Measurements from ENCODE around the gene FBXW2.
"Not testable (repeated sequence)": the region's sequence is repeated elsewhere in the genome, so short reads cannot be mapped to it uniquely, and the experiment has no call there.

FBXW2 gene

GRCh38 chr9:120765910-120766425, 27.2 kb downstream of the FBXW2 start:
- no peaks in the 10 kb centered on the region for H3K27me3 Mint-ChIP-seq
- ATAC-seq: no peak
- H3K27ac Mint-ChIP-seq: peak overlapping the region; percentile 22 to 55
- H3K9me3 Mint-ChIP-seq: no peaks in the 10 kb centered on the region
- H3K4me3 Mint-ChIP-seq: no peak overlapping the region
- no peak for DNase-seq
- H3K4me1 Mint-ChIP-seq: peaks cover 9% of the 10 kb centered on the region

GRCh38 chr9:120764476-120764875, 28.7 kb downstream of the FBXW2 start:
- Mint-ChIP-seq H3K4me1 (peaks cover 2% of the 10 kb centered on the region), H3K4me3 (no peak overlapping the region), H3K27me3 (no peaks in the 10 kb centered on the region), H3K27ac (no peak overlapping the region), H3K9me3 (no peaks in the 10 kb centered on the region)
- DNase-seq (no peak), ATAC-seq (no peak)

DNA sequence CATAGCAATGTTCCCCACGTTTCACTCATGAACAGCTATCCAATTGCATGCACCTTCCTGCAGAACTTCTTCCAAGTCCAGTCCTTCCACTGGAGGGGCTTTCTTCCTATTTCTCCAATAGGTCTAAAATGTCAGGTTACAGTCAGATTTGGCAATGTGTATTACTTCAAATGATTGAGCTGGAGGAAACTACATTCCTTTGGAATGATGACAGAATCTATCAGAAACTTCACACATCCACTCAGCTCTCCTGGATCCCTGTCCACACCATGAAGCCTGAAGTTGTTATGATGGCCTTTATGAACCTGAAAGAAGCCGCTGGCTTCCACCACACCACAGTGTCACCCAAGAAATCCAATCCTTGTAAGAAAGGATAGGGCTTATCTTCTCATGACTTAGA, 32.2 kb downstream of the FBXW2 start:
- Mint-ChIP-seq H3K27ac (no peak overlapping the region), H3K4me1 (peaks cover 23% of the 10 kb centered on the region), H3K27me3 (no peaks in the 10 kb centered on the region), H3K9me3 (no peaks in the 10 kb centered on the region), H3K4me3 (no peak overlapping the region)
- no peak for DNase-seq
- no peak for ATAC-seq

- Mint-ChIP-seq H3K4me1 (peaks cover 24% of the 10 kb centered on the region), H3K4me3 (no peak overlapping the region), H3K9me3 (no peaks in the 10 kb centered on the region), H3K27me3 (no peaks in the 10 kb centered on the region), H3K27ac (peak overlapping the region in 1 of 2 donors; percentile 12)
- no peak for ATAC-seq
- DNase-seq: no peak
Observed at GRCh38 chr9:120759755-120760400, 33.3 kb downstream of the FBXW2 start.

DNA sequence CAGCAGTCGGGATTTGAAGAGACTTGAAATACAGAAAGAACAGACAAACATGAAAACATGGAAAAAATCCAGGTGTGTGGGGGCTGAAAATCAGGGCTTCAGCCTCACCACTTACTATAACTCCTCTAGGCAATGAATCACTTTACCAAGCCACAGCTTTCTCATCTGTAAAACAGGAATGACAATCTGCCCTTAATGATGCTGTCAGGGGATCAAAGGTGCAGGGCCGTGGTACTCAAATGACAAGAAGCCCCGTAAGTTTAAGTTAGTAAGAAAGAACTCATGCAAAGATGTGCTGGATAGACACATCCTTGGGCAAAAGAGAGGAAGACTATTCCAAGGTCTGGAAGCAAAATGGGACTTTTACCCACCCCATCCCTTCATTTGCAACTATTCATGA, 34.7 kb downstream of the FBXW2 start:
- no peaks in the 10 kb centered on the region for H3K27me3 Mint-ChIP-seq
- peaks cover 24% of the 10 kb centered on the region for H3K4me1 Mint-ChIP-seq
- no peaks in the 10 kb centered on the region for H3K9me3 Mint-ChIP-seq
- no peak overlapping the region for H3K4me3 Mint-ChIP-seq
- no peak overlapping the region for H3K27ac Mint-ChIP-seq
- ATAC-seq (peak; percentile 54), DNase-seq (no peak)

DNA sequence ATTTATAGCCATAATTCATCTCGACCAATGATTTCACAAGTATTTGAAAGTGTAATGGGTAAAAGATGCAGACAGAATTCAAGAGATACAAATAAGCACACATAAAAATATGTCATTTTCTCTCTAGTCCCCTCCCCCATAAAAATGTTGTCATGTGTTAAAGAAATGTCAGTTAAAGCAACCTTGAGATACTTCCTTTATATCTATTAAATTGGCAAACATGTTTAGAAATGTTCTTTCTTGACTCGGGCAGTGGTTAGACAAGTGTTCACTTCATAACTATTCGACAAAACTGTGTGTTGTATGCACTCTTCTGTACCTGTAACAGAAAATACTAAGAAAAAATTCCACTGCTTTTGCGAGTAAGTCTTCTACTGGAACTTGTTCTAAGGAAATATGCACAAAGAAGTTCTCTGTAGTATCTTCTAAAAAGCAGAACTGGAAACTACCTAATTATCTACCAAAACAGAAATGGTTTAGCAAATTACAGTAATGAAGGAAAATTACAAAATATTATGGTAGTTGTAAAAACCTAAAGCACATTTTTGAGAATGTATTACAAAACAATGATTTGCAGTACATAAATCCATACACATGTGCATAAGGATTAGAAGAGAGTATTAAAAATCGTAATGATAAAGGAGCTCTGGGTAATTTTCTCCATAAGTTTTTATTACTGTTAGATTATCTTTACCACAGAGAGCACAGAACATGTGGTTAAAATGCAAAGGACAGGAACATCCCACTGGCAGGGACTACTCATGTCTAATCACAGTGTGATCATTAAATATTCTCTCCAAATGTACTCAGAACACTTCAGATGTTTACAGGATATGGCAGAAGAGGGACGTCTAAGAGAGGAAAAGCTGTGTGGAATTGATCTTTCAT, 35.9 kb downstream of the FBXW2 start:
- no peak for DNase-seq
- Mint-ChIP-seq H3K27me3 (no peaks in the 10 kb centered on the region), H3K27ac (no peak overlapping the region), H3K4me1 (peaks cover 24% of the 10 kb centered on the region), H3K9me3 (no peaks in the 10 kb centered on the region), H3K4me3 (no peak overlapping the region)
- ATAC-seq: no peak

DNA sequence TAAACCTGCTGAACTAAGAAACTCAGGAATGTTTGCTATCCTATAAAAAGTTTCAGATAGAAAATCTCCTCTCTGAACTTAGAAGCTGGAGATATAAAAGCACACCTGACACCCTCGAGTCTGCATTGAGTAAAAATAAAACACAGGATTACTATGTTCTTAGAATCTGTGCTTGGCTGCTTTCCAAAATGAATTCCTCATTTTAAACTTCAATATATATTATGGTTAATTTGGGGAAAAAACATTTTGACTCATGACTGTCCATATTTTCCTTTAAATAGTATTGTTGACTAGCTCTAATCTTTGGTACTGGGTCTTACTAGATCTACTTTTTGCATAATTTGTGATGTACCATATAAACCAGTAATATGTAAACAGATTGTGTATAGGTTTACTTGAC, 36.7 kb downstream of the FBXW2 start:
- no peak for ATAC-seq
- DNase-seq: no peak
- Mint-ChIP-seq H3K4me1 (peaks cover 24% of the 10 kb centered on the region), H3K4me3 (no peak overlapping the region), H3K27ac (peak overlapping the region in 1 of 2 donors; percentile 19), H3K27me3 (no peaks in the 10 kb centered on the region), H3K9me3 (no peaks in the 10 kb centered on the region)

- peaks cover 24% of the 10 kb centered on the region for H3K4me1 Mint-ChIP-seq
- ATAC-seq (peak; percentile 73), DNase-seq (peak; percentile 62 to 71)
- H3K27me3 Mint-ChIP-seq: no peaks in the 10 kb centered on the region
- no peak overlapping the region for H3K4me3 Mint-ChIP-seq
- no peaks in the 10 kb centered on the region for H3K9me3 Mint-ChIP-seq
- H3K27ac Mint-ChIP-seq: peak overlapping the region in 1 of 2 donors; percentile 19
Observed at GRCh38 chr9:120755810-120756434, 37.3 kb downstream of the FBXW2 start.

- ATAC-seq (no peak), DNase-seq (no peak)
- Mint-ChIP-seq H3K4me3 (no peak overlapping the region), H3K9me3 (no peaks in the 10 kb centered on the region), H3K27me3 (no peaks in the 10 kb centered on the region), H3K4me1 (peaks cover 24% of the 10 kb centered on the region), H3K27ac (no peak overlapping the region)
Observed at GRCh38 chr9:120755044-120755443, 38.2 kb downstream of the FBXW2 start.

DNA sequence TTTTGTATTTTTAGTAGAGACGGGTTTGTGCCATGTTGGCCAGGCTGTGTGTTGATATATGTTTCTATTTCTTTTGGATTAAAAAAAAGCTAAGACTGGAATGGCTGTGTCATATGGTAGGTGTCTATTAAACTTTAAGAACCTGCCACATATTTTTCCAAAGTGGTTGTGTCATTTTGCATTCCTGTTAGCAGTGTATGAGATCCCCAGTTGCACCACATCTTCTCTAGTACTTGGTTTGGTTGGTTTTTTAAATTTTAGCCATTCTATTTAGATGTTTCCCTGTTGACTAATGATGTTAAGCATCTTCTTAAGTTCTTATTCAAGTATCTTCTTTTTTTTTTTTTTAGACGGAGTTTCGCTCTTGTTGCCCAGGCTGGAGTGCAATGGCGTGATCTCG, 42.8 kb downstream of the FBXW2 start:
- Mint-ChIP-seq H3K9me3 (no peaks in the 10 kb centered on the region), H3K4me3 (no peak overlapping the region), H3K4me1 (peaks cover 14% of the 10 kb centered on the region), H3K27me3 (no peaks in the 10 kb centered on the region), H3K27ac (no peak overlapping the region)
- DNase-seq (no peak), ATAC-seq (no peak)

DNA sequence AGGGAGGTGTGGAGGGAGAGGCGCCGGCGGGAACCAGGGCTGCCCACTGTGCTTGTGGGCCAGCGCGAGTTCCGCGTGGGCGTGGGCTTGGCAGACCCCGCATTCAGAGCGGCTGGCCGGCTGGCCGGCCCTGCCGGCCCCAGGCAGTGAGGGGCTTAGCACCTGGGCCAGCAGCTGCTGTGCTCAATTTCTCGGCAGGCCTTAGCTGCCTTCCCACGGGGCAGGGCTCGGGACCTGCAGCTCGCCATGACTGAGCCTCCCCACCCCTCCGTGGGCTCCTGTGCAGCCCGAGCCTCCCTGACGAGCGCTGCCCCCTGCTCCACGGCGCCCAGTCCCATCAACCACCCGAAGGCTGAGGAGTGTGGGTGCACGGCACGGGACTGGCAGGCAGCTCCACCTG, 46.9 kb downstream of the FBXW2 start:
- not testable (repeated sequence) for H3K27me3 Mint-ChIP-seq, H3K9me3 Mint-ChIP-seq, H3K27ac Mint-ChIP-seq, DNase-seq, H3K4me3 Mint-ChIP-seq, ATAC-seq
- H3K4me1 Mint-ChIP-seq: peaks cover 14% of the 10 kb centered on the region

DNA sequence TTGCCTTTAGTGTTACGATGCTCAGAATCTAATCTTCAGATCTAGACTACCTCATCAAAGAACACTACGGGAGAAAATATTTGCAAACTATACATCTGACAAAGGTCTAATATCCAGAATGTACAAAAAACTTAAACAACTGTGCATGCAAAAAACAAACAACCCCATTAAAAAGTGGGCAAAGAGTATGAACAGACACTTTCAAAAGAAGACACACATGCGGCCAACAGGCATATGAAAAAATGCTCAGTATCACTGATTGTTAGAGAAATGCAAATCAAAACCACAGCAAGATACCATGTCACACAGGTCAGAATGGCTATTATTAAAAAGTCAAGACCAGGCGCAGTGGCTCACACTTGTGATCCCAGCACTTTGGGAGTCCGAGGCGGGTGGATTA, 47.9 kb downstream of the FBXW2 start:
- no peak overlapping the region for H3K27ac Mint-ChIP-seq
- H3K4me3 Mint-ChIP-seq: no peak overlapping the region
- DNase-seq: no peak
- no peaks in the 10 kb centered on the region for H3K9me3 Mint-ChIP-seq
- ATAC-seq: no peak
- peaks cover 14% of the 10 kb centered on the region for H3K4me1 Mint-ChIP-seq
- no peaks in the 10 kb centered on the region for H3K27me3 Mint-ChIP-seq

GRCh38 chr9:120742951-120743416, 50.2 kb downstream of the FBXW2 start:
- DNase-seq: no peak
- ATAC-seq: peak; percentile 87
- no peak overlapping the region for H3K4me3 Mint-ChIP-seq

GRCh38 chr9:120741701-120742100, 51.5 kb downstream of the FBXW2 start:
- Mint-ChIP-seq H3K4me1 (no peaks in the 10 kb centered on the region), H3K4me3 (no peak overlapping the region), H3K27me3 (no peaks in the 10 kb centered on the region), H3K9me3 (no peaks in the 10 kb centered on the region), H3K27ac (no peak overlapping the region)
- DNase-seq (no peak), ATAC-seq (no peak)

More at GRCh38 chr9:120742951-120743416, 50.2 kb downstream of the FBXW2 start:
- Mint-ChIP-seq H3K27ac (no peak overlapping the region), H3K4me1 (peaks cover 12% of the 10 kb centered on the region), H3K27me3 (no peaks in the 10 kb centered on the region), H3K9me3 (no peaks in the 10 kb centered on the region)

GRCh38 chr9:120741191-120741590, 52.0 kb downstream of the FBXW2 start:
- H3K4me1 Mint-ChIP-seq: no peaks in the 10 kb centered on the region
- no peak overlapping the region for H3K4me3 Mint-ChIP-seq
- DNase-seq (no peak), ATAC-seq (no peak)
- no peaks in the 10 kb centered on the region for H3K27me3 Mint-ChIP-seq
- no peaks in the 10 kb centered on the region for H3K9me3 Mint-ChIP-seq
- no peak overlapping the region for H3K27ac Mint-ChIP-seq

- H3K4me1 Mint-ChIP-seq: no peaks in the 10 kb centered on the region
- ATAC-seq (no peak), DNase-seq (no peak)
- H3K27me3 Mint-ChIP-seq: no peaks in the 10 kb centered on the region
- no peaks in the 10 kb centered on the region for H3K9me3 Mint-ChIP-seq
- no peak overlapping the region for H3K27ac Mint-ChIP-seq
- no peak overlapping the region for H3K4me3 Mint-ChIP-seq
Observed at GRCh38 chr9:120740132-120740531, 53.1 kb downstream of the FBXW2 start.
